HepG2 (cell line): ENCODE measurements around the gene RBCK1. TPM values are rescaled to one million over a fixed set of nuclear protein-coding genes. Genes with fewer than 3 reads are reported as not detected.

Experiments
- FOXO4 ChIP-seq: sonication (generic); formaldehyde crosslinking; conservative IDR thresholded peaks from 2 replicates; pipeline ENCODE4 v1.8.1; 2023; ENCODE audit warnings: missing genetic modification reagents
- LCORL ChIP-seq, 2 experiments: fragments of 450-650 bp in 1 of 2; sonication (generic) in 1 of 2; formaldehyde crosslinking in 1 of 2; IDR thresholded peaks; 2 replicates each; pipeline versions ENCODE4 v1.5.0 to v1.6.1; 2017 to 2020; ENCODE audit warnings: antibody characterized with exemption in 1 of 2, missing genetic modification reagents in 1 of 2
- MBNL3 ChIP-seq: fragments of 250-450 bp; sonication (Bioruptor Pico); conservative IDR thresholded peaks from 2 replicates; pipeline ENCODE4 v1.8.0; 2022; ENCODE audit warnings: mild to moderate bottlenecking, inconsistent platforms
- MIER2 ChIP-seq: IDR thresholded peaks from 2 replicates; pipeline ENCODE4 v1.6.1; 2016; ENCODE audit warnings: missing biosample characterization, missing genetic modification reagents
- PAF1 ChIP-seq: IDR thresholded peaks from 2 replicates; pipeline ENCODE4 v1.6.1; 2016; ENCODE audit warnings: missing genetic modification reagents, missing compliant biosample characterization
- ZNF496 ChIP-seq: sonication (generic); formaldehyde crosslinking; IDR thresholded peaks from 2 replicates; pipeline ENCODE4 v1.8.1; 2023; ENCODE audit warnings: mild to moderate bottlenecking, moderate library complexity, missing genetic modification reagents; ENCODE audit not compliant: insufficient replicate concordance
- polyA plus RNA-seq, 8 experiments: library from polyadenylated mRNA; depleted of rRNA in 3 of 8; stranded (reverse) in 7 of 8; unstranded in 1 of 8; fragments of >200 nt; fragmentation: Illumina TruSeq in 4 of 8; extraction: Trizol in 4 of 8; gene quantifications; 2 replicates each; pipeline versions ENCODE4 v1.2.1 to v1.2.3, GENCODE V29; 2011 to 2016; ENCODE audit warnings: low read depth in 4 of 8, missing spikeins in 1 of 8, mixed read lengths in 1 of 8; ENCODE audit not compliant: insufficient read depth in 1 of 8
- total RNA-seq, 5 experiments: library from RNA; depleted of rRNA; stranded (reverse); fragments of >200 nt; fragmentation: Illumina TruSeq; extraction: Trizol; gene quantifications; 2 replicates each; pipeline ENCODE4 v1.2.3, GENCODE V29; 2016; ENCODE audit warnings: low read depth in 1 of 5
- TF ChIP-seq, protein P1 (sequence below): sonication (generic); formaldehyde crosslinking; IDR thresholded peaks from 2 replicates; pipeline ENCODE4 v1.5.0; 2020; ENCODE audit warnings: mild to moderate bottlenecking, missing genetic modification reagents, borderline replicate concordance
- TF ChIP-seq, protein P2 (sequence below): sonication (generic); formaldehyde crosslinking; IDR thresholded peaks from 2 replicates; pipeline ENCODE4 v1.4.0; 2020; ENCODE audit warnings: mild to moderate bottlenecking, low read depth, missing genetic modification reagents
- TF ChIP-seq, protein P3 (sequence below): sonication (generic); formaldehyde crosslinking; IDR thresholded peaks from 2 replicates; pipeline ENCODE4 v1.5.1; 2020; ENCODE audit warnings: mild to moderate bottlenecking, missing genetic modification reagents, borderline replicate concordance
- TF ChIP-seq, protein P4 (sequence below): sonication (generic); formaldehyde crosslinking; IDR thresholded peaks from 2 replicates; pipeline ENCODE4 v1.5.1; 2020; ENCODE audit warnings: missing genetic modification reagents, mild to moderate bottlenecking, borderline replicate concordance
- TF ChIP-seq, protein P5 (sequence below): sonication (generic); formaldehyde crosslinking; IDR thresholded peaks from 2 replicates; pipeline ENCODE4 v1.8.1; 2023; ENCODE audit warnings: mild to moderate bottlenecking, inconsistent platforms, moderate library complexity, missing genetic modification reagents, borderline replicate concordance

RBCK1 gene
- total and polyA plus RNA-seq, 2 of the 13 experiments (the other 11 are each of a cell fraction or from before 2014, with no cell fraction given), result 149 to 215 TPM

- TF ChIP-seq, protein P1, sequence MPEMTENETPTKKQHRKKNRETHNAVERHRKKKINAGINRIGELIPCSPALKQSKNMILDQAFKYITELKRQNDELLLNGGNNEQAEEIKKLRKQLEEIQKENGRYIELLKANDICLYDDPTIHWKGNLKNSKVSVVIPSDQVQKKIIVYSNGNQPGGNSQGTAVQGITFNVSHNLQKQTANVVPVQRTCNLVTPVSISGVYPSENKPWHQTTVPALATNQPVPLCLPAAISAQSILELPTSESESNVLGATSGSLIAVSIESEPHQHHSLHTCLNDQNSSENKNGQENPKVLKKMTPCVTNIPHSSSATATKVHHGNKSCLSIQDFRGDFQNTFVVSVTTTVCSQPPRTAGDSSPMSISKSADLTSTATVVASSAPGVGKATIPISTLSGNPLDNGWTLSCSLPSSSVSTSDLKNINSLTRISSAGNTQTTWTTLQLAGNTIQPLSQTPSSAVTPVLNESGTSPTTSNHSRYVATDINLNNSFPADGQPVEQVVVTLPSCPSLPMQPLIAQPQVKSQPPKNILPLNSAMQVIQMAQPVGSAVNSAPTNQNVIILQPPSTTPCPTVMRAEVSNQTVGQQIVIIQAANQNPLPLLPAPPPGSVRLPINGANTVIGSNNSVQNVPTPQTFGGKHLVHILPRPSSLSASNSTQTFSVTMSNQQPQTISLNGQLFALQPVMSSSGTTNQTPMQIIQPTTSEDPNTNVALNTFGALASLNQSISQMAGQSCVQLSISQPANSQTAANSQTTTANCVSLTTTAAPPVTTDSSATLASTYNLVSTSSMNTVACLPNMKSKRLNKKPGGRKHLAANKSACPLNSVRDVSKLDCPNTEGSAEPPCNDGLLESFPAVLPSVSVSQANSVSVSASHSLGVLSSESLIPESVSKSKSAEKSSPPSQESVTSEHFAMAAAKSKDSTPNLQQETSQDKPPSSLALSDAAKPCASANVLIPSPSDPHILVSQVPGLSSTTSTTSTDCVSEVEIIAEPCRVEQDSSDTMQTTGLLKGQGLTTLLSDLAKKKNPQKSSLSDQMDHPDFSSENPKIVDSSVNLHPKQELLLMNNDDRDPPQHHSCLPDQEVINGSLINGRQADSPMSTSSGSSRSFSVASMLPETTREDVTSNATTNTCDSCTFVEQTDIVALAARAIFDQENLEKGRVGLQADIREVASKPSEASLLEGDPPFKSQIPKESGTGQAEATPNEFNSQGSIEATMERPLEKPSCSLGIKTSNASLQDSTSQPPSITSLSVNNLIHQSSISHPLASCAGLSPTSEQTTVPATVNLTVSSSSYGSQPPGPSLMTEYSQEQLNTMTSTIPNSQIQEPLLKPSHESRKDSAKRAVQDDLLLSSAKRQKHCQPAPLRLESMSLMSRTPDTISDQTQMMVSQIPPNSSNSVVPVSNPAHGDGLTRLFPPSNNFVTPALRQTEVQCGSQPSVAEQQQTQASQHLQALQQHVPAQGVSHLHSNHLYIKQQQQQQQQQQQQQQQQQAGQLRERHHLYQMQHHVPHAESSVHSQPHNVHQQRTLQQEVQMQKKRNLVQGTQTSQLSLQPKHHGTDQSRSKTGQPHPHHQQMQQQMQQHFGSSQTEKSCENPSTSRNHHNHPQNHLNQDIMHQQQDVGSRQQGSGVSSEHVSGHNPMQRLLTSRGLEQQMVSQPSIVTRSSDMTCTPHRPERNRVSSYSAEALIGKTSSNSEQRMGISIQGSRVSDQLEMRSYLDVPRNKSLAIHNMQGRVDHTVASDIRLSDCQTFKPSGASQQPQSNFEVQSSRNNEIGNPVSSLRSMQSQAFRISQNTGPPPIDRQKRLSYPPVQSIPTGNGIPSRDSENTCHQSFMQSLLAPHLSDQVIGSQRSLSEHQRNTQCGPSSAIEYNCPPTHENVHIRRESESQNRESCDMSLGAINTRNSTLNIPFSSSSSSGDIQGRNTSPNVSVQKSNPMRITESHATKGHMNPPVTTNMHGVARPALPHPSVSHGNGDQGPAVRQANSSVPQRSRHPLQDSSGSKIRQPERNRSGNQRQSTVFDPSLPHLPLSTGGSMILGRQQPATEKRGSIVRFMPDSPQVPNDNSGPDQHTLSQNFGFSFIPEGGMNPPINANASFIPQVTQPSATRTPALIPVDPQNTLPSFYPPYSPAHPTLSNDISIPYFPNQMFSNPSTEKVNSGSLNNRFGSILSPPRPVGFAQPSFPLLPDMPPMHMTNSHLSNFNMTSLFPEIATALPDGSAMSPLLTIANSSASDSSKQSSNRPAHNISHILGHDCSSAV, result no peak; the same call in 1 of the 2 replicates
- no peak for TF ChIP-seq LCORL (IDR thresholded peaks at IDR 0.05)
- TF ChIP-seq LCORL (CRISPR knock-in tag; IDR thresholded peaks at IDR 0.05), result no peak; the same call in 1 of the 2 replicates
- TF ChIP-seq, protein P2, sequence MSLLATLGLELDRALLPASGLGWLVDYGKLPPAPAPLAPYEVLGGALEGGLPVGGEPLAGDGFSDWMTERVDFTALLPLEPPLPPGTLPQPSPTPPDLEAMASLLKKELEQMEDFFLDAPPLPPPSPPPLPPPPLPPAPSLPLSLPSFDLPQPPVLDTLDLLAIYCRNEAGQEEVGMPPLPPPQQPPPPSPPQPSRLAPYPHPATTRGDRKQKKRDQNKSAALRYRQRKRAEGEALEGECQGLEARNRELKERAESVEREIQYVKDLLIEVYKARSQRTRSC (CRISPR knock-in tag), result peak; percentile 82; the same call in 1 of the 2 replicates
- TF ChIP-seq, protein P3, sequence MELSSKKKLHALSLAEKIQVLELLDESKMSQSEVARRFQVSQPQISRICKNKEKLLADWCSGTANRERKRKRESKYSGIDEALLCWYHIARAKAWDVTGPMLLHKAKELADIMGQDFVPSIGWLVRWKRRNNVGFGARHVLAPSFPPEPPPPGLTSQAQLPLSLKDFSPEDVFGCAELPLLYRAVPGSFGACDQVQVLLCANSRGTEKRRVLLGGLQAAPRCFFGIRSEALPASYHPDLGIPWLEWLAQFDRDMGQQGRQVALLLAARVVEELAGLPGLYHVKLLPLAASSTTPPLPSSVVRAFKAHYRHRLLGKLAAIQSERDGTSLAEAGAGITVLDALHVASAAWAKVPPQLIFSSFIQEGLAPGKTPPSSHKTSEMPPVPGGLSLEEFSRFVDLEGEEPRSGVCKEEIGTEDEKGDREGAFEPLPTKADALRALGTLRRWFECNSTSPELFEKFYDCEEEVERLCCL (CRISPR knock-in tag), result no peak
- TF ChIP-seq, protein P4, sequence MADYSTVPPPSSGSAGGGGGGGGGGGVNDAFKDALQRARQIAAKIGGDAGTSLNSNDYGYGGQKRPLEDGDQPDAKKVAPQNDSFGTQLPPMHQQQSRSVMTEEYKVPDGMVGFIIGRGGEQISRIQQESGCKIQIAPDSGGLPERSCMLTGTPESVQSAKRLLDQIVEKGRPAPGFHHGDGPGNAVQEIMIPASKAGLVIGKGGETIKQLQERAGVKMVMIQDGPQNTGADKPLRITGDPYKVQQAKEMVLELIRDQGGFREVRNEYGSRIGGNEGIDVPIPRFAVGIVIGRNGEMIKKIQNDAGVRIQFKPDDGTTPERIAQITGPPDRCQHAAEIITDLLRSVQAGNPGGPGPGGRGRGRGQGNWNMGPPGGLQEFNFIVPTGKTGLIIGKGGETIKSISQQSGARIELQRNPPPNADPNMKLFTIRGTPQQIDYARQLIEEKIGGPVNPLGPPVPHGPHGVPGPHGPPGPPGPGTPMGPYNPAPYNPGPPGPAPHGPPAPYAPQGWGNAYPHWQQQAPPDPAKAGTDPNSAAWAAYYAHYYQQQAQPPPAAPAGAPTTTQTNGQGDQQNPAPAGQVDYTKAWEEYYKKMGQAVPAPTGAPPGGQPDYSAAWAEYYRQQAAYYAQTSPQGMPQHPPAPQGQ (CRISPR knock-in tag), result no peak
- no peak for TF ChIP-seq ZNF496 (CRISPR knock-in tag)
- TF ChIP-seq, protein P5, sequence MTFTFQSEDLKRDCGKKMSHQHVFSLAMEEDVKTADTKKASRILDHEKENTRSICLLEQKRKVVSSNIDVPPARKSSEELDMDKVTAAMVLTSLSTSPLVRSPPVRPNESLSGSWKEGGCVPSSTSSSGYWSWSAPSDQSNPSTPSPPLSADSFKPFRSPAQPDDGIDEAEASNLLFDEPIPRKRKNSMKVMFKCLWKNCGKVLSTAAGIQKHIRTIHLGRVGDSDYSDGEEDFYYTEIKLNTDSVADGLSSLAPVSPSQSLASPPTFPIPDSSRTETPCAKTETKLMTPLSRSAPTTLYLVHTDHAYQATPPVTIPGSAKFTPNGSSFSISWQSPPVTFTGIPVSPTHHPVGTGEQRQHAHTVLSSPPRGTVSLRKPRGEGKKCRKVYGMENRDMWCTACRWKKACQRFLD (CRISPR knock-in tag), result no peak; the same call in 1 of the 2 replicates
- no peak for TF ChIP-seq FOXO4
- no peak for TF ChIP-seq MBNL3 (CRISPR knock-in tag)
- peak; percentile 95 for TF ChIP-seq PAF1 (CRISPR knock-in tag)
- 0 out of 2 replicates have a peak, but pooled peaks have one; percentile 7 for TF ChIP-seq MIER2
Measured at GRCh38 chr20:400454-401275, 7.4 kb upstream of the RBCK1 start (continued).
